Putamen (tissue), 1 donor: Measurements from ENCODE around the gene GRAMD1A.
"Not testable (repeated sequence)": the region's sequence is repeated elsewhere in the genome, so short reads cannot be mapped to it uniquely, and the experiment has no call there.

Source experiments
- DNase-seq: peaks from one replicate; pipeline ENCODE4 v3.0.0-alpha.2; 2016; ENCODE audit warnings: low spot score

The GRAMD1A gene

DNA sequence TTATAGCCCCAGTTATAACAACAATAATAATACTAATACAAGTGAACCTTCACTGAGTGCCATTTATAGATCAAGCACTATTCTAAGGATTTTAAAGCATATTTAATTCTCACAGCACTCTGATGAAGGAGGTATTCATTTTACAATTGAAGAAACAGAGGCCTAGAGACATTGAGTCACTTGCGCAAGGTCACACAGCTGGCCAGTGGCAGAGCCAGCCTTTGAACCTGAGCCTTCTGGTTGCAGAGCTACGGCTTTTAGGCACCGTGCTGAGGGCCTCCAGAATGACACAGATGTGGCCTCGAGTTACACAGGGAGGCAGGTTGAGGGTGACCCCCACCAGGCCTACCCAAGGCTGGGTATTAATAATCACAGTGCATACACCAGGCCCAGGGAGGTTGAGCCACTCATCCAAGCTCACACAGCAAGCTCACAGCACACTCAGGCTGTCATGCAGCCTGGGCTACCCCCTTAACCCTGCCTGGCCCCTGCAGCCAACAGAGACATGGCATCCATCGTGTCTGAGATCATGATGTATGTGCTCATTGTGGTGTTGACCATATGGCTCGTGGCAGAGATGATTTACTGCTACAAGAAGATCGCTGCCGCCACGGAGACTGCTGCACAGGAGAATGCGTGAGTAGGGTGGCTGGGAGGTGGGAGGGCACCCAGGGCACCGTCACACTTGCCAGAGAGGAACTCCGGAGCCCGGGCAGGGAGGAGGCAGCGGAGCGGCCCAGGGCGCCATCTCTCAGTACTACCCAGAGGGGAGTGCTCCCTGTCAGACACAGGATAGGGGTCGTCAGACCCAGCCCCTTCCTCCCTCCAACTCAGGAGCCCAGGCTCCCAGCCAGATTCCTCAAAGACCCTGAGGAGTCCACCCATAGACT is 38.7 kb downstream of the GRAMD1A start:
- DNase-seq: no peak

DNA sequence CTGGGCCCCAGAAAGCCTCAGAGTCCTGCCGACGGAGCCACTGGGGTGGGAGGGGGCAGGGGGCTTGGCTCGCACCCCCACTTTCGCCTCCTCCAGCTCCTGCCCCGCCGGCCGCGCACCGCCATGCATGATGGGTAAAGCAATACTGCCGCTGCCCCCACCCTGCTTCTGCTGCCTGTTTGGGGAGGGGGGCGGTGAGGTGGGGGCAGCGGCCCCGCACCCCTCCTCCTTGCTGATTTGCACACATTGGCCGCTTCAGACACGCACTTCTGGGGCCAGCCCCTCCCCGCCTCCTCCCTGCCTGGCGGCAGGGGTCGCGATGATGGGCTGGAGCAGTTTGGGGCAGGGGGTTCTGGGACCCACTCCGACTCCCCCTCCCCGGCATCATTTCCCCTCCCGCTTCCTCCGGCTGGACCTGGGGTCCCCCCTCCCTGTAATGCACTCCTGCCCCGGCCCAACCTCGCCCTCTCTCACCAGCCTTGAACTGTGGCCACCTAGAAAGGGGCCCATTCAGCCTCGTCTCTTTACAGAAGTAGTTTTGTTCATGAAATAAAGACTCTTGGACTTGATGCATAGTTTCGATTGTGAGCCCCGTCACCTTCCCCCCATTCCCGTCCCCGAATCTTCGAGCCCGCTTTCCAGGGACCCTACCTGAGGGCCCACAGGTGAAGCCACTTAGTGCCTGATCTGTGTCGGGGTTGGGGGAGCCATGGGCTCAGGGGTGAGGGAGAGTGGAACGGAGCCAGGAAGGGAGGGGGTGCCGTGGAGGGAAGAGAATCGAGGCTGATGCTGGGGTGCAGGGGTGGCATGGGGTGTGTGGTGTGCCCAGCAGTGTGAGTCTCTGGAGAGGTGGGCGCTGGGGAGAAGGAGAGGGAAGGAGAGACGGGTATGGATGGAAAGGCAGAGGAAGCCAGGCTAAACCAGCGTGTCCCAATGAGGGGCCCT is 40.0 kb downstream of the GRAMD1A start:
- no peak for DNase-seq

DNA sequence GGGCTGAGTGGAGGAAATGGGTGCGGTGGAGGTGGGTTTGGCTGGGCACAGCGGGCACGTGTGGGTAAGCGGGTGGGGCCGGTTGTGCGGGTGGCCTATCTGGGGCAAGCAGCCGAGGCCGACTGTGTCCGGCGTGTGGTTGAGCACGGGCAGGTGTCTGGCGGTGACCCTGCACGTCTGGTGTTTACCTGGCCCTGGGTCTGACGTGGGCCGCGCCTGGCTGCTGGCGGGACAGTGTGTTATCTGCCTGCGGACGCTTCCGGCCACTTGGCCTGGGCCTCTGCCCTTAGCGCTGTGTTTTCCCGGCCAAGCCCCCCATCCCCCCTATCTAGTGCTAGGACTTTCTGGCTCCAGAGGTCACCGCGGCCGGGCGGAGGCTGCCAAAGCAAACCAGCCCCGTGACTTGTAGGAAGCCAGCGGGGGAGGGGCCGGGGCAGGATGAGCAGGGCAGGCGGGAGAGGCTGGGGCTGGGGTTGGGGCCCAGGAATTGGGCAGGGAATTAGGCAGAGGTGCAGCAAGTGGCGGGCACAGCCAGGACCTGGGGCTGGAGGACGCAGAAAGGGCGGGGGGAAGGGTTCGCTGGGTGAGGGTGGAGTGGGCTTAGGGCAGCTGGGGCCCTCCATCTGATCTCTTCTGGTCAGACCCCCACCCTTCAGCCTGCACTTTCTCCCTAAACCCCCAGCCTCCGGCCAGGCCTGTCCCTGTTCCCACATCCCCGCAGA is 40.9 kb downstream of the GRAMD1A start:
- DNase-seq: peak; percentile 70

DNA sequence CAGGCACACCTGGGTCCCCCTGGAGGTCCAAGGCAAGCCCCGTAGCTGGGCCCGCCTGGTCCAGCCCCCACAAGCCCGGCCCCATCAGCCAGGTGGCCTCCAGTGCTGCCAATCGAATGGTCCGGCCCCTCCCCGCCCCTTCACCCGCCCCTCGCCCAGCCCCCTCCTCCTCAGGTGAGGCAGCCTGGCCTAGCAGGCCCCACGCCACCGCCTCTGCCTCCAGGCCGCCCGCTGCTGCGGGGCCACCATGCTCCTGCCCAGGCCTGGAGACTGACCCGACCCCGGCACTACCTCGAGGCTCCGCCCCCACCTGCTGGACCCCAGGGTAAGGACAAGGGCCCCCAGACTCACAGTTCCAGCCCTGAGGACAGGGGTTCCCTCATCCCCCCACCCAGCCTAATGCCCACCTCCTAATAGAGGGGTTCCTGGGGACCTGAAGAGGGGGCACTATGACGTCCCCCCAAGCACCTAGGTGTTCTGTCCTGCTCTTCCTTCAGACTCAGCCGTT is 41.5 kb downstream of the GRAMD1A start, which contains the start of gene HPN:
HPN (plus strand) TSS at position 174 of the 508 bp plus-strand sequence. CDS start 786 bp downstream, outside the sequence.
- DNase-seq: no peak

DNA sequence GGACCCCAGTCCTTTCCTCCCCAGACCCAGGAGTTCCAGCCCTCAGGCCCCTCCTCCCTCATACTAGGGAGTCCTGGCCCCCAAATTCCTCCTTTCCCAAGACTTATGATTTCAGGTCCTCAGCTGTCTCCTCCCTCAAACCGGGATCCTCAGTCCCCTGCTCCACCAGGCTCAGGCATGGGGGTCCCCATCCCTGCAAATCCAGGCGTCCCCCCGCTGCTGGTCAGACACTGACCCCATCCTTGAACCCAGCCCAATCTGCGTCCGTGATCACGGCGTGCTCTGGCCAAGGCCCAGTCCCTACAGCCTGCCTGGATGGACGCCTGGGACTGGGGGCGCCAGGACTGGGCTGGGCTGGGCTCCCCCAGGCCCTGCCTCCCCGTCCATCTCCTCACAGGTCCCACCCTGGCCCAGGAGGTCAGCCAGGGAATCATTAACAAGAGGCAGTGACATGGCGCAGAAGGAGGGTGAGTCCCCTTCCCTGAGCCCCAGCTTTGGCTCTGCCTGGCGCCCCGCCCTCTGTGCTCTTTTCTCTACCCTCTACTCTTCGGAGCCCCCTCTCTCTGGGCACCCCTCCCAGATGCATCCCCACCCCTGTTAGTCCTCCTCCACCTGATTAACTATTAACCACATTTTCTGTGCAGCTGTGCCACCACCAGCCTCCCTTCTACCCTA is 42.1 kb downstream of the GRAMD1A start:
- DNase-seq: no peak

DNA sequence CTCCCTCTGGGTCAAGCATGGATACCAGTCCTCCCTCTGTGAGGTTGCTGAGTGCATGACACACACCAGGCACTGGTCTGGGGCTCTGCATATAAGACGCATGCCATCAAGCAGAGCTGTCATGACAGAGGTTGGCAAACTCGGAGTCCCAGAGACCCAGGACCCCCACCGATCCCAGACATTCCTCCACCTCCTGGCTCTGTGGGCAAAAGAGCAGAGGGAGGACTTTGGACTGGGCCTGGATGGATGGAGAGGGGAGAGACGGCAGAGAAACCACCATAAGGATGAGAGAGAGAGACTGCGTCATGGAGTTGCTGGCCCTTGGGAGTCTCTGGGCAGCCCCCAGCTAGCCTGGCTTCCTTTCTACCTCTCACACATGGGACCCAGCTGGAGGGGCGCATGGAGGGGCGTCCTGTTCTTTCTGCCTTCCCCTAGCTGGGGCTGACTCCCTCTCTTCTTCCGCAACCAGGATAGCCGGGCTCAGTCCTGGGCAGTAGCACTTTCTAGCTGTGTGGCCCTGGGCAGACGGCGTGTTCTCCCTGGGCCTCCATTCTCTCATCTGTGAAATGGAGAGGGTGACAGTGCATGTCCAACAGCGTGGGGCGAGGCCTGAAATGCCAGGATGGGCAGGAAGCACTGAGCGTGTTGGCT is 43.0 kb downstream of the GRAMD1A start:
- DNase-seq: no peak

DNA sequence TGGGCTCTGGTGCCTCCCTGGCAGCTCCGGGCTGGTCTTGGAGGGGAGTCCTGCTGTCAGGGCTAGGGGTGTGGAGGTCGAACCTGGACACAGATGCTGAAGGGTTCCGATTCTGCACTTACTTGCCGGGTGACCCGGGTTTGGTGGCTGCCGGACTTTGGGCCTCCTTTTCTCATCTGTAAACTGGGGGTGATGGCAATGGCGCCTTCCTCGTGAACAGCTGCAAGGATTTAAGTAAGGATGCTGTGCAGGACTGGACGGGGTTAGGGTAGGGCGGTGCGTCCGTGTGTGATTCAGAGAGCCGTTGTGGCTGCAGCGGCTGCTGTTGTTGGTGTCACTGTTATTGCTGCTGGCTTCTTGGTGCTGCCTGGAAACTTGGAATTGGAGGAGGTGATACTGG is 43.8 kb downstream of the GRAMD1A start:
- no peak for DNase-seq

DNA sequence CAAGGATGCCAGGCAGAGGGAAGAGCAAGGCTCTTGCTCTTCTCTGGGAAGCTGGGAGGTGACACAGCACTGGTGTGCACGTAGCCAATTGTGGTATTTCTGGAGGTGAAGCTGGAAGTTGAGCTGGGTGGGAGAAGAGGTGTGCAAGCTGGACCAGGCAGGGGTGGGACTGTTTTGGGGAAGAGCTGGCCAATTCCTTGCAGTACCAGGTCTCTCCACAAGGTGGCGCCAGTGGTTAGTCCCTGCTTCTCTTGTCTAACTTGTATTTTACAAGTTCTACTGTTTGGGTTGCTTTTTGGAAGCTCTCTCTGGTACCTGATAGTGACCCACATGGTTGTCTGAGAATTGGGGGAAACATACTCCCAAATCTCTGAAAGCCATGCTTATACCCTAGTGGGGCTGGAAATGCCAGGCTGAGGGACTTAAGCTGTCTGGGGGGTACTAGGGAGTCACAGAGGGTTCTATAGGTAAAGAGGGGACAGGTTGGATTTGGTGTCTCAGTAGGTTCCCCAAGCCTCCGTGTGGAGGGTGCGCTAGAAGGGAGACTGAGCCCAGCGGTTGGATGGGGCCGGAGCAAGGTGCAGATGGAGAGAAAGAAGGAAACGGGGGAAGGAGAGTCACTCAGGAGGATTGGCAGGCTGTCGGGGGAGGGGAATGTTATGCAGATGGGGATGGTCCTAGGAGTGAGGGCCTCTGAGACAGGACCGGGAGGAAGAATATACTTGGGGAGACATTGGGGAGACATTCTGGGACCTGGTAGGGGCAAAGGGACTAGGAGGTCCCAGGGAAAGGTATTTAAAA is 44.4 kb downstream of the GRAMD1A start:
- DNase-seq: peak; percentile 61

DNA sequence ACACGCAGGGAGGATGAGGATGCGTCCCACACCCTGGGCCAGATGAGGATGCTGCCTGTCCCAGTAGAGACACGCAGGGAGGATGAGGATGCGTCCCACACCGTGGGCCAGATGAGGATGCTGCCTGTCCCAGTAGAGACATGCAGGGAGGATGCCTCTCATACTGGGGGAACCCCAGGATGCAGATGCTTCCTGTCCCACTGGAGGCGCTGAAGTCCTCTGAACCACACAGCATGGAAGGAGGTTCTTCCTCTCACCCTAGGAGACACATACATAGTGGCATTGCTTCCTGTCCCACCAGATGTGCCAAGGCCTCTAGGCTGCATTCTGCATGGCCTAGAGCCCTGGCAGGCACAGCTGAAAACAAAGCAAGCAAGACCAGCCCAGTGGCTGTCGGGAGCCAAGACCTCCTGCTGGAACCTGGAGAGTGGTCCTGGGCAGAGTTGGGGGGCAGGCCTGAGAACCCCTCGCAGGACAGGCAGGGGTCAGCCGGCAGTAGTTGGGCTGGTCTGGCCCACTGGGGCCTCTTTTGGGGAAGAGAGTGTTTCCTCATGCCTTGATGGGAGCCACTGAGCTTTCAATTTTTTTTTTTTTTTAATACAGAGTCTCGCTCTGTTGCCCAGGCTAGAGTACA is 45.7 kb downstream of the GRAMD1A start:
- DNase-seq: peak; percentile 42

DNA sequence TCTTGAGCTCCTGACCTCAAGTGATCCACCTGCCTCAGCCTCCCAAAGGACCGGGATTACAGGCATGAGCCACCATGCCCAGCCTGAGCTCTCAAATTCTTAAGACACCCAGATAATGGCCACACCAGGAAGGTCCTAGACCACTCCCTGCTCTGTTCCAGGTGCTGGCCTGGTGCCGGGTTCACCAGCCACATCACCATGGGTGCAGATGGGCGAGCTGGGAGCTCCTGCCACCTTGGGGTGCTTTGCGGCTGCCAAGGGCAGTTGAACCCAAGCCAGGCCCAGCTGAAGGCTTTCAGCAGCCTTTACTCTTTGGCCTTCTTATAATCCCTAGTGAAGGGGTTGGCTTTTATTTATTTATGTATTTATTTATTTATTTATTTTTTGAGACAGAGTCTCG is 46.3 kb downstream of the GRAMD1A start:
- DNase-seq: no peak

DNA sequence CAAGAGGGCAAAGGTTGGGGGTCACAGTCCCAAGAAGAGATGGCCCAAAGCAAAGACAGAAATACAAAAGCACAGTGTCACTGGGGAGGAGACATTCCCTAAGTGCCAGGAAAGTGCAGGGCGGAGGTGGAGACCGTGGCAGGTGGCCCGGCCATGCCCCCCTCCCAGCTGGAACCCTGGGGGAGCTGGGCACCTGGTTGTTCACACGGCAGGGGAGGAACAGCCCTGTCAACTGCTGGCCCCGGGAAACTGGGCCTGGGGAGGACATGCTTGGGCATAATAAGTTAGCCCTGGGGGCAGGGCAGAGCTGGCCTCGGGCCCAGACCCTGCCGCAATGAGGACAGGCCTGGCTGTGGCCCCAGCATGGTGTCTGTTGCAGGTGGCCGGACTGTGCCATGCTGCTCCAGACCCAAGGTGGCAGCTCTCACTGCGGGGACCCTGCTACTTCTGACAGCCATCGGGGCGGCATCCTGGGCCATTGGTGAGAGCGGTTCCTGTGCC is 48.8 kb downstream of the GRAMD1A start:
- peak; percentile 77 for DNase-seq

DNA sequence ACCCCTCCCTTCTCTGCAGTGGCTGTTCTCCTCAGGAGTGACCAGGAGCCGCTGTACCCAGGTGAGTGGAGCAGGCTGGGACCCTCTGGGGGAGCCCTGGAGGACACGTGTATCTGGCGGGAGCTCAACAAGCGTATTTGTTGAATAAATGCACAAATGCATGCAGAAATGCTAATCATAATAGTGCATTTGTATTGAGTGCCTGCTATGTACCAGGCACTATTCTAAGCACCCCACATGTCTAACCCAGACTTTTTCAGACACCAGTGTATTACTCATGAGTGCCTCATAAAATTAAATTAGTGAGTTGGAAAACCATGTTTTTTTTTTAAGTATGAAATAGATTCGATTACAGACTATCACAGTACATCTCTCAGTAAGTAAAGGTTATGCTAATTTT is 49.3 kb downstream of the GRAMD1A start:
- DNase-seq: peak; percentile 44

DNA sequence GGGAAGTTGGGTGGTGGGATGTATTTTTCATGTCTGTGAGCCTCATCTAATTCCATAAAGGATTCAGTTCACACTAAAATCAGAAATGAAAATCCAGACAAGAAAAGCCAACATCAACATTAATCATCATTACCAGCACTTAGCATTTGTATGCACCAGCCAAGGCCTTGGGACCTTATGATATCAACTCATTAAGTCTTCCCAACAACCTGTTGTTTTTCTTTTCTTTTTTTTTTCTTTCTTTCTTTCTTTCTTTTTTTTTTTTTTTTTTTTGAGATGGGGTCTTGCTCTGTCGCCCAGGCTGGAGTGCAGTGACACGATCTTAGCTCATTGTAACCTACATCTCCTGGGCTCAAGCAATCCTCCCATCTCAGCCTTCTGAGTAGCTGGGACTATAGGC is 50.5 kb downstream of the GRAMD1A start:
- not testable (repeated sequence) for DNase-seq

DNA sequence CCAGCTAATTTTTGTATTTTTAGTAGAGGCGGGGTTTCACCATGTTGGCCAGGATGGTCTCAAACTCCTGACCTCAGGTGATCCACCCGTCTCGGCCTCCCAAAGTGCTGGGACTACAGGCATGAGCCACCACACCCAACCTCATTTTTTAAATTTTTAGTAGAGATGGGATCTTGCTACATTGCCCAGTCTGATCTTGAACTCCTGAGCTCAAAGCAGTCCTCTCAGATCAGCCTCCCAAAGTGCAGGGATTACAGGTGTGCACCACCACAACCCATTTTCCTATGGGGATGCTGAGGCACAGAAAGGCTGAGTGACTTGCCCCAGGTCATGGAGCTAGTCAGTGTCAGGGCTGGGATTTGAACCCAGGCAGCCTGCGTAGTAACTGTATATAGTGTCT is 51.1 kb downstream of the GRAMD1A start:
- not testable (repeated sequence) for DNase-seq

DNA sequence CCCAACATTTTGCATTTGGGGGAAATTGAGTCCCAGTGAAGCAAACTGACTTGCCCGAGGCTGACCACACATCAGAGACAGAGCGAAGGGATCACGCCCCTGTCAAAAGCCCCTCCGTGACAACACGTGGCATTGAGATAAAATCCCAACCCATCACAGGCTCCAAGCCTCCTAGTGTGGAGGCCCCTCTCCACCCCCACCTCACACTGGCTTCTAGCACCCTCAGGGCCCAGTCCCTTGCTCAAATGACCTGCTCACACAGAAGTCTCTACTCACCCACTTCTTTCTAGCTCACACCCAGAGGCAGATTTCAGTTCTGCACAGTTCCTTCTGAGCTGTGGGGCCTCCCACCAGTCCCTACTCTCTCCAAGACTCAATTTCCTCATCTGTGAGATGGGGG is 51.7 kb downstream of the GRAMD1A start:
- DNase-seq: no peak

DNA sequence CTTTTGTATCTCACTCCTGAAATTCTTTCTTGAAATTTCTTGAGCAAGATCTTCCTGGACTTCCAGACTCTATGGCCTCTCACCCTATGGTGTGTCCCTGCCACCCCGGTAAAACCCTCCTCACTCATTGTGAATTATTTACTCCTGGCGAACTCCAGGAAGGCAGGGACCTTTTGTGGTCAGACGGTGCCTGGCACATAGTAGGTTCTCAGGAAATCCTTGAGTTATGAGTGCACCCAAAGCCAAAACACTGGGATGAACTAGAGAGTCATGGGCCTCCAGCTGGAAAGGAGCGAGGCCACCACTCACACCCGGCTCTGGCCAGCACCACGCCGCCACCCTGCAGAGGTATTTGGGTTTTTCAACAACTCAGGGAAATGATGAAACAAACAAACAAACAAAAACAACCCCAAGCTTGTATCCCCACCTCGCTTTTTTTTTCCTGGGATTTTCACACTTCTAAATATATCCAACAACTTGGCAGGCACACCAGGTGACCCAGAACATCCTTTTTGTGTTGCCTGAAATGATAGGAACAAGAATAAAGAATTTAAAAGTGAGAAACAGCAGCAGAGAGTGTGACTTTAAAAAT is 52.6 kb downstream of the GRAMD1A start:
- DNase-seq: no peak

DNA sequence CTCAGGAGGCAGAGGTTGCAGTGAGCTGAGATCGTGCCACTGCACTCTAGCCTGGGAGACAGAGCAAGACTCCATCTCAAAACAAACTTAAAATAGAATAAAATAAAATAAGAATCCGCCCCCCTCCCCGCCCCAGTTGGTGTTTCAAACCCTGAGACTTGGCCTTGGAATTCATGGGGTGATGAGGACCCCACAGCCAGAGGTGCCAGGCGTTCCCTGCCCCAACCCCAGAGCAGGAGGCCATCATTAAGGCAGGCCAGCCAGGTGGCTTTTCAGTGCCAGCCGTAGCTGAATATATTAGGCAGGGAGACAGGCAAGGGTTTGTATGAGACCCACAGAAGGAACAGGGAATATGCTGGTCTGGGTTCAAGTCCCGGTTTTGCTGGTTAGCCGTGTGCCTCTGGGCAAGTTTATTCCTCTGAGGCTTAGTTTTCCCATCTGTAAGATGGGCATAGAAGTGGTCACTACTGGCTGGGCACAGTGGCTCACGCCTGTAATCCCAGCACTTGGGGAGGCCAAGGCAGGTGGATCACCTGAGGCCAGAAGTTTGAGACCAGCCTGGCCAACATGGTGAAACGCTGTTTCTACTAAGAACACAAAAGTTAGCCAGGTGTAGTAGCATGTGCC is 53.7 kb downstream of the GRAMD1A start:
- DNase-seq: no peak

DNA sequence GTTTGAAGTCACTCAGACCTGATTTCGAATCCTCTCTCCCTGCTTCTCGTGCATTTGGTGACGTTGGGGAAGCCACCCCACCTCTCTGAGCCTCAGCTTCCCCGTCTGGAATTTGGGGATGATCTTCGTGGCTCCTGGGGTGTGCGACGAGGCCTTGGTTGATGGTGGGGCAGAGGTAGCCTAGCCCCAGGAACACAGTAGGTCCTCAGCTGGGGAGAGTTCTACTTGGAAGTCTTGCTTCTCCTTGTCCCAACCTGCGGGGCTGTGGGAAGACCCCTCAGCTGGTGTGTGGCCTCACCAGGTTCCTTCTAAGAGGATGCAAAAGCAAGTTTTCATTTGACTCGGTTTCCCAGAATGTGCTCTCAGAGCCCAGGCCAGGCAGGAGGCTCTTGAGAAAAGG is 54.5 kb downstream of the GRAMD1A start:
- DNase-seq: no peak
